AG04450 (cell line): Measurements from ENCODE around the gene MED12. TPM values are rescaled to one million over a fixed set of nuclear protein-coding genes. Genes with fewer than 3 reads are reported as not detected.

Experiments used
- CTCF ChIA-PET: fragments of 300-600, 350-600 bp; formaldehyde crosslinking; extraction: SDS; loops from one replicate; lab custom pipeline; 2022; ENCODE audit warnings: antibody characterized with exemption, inconsistent platforms; lab: Charles Lee
- POLR2A ChIA-PET: fragments of 350-600 bp; formaldehyde crosslinking; extraction: SDS; loops from one replicate; lab custom pipeline; 2021; ENCODE audit warnings: antibody characterized with exemption, inconsistent platforms; lab: Yijun Ruan, JAX
- DNase-seq: peaks from one replicate; pipeline ENCODE4 v3.0.0-alpha.2; 2011; ENCODE audit warnings: low read depth, low spot score
- H3K27ac ChIP-seq: one replicate; pipeline ENCODE4 v1.5.1; 2012; ENCODE audit warnings: low read depth, low read length, control low read depth
- H3K27me3 ChIP-seq: one replicate; pipeline ENCODE4 v1.6.0; 2012; ENCODE audit warnings: low read length; ENCODE audit not compliant: control insufficient read depth, insufficient read depth
- H3K4me3 ChIP-seq: 2 replicates; pipeline ENCODE4 v1.5.1; 2011; ENCODE audit warnings: mild to moderate bottlenecking, low read depth, low read length, control low read depth
- H3K9me3 ChIP-seq: 2 replicates; pipeline ENCODE4 v1.5.1; 2012; ENCODE audit warnings: low read length; ENCODE audit not compliant: control insufficient read depth, insufficient read depth
- CTCF ChIP-seq: IDR thresholded peaks from 2 replicates; pipeline ENCODE4 v1.5.1; 2011; ENCODE audit warnings: low read depth, low read length, control low read depth, inconsistent platforms
- polyA plus RNA-seq: library from polyadenylated mRNA; depleted of rRNA; stranded (reverse); fragments of >200 nt; gene quantifications from 2 replicates; pipeline ENCODE4 v1.2.3, GENCODE V29; 2011

The MED12 gene
- polyA plus RNA-seq, 1 experiment = 12.7 TPM

GRCh38 chrX:71100581-71101505 is 17.6 kb upstream of the MED12 start:
- no peak for TF ChIP-seq CTCF
- Histone ChIP-seq H3K4me3 (no peak overlapping the region), H3K27ac (no peak overlapping the region), H3K9me3 (no peaks in the 10 kb centered on the region), H3K27me3 (peaks cover 2% of the 10 kb centered on the region)
- no peak for DNase-seq
- ChIA-PET POLR2A (no interaction called here), CTCF (interaction anchor here (1.4 kb wide), 1 partner anchor 28 kb away, joined by 3 read pairs; no protein-coding TSS in a partner anchor)

- peaks cover 2% of the 10 kb centered on the region for H3K27me3 ChIP-seq
- H3K4me3 ChIP-seq = no peak overlapping the region
- TF ChIP-seq CTCF = no peak
- POLR2A ChIA-PET = no interaction called here
- H3K9me3 ChIP-seq = no peaks in the 10 kb centered on the region
- DNase-seq = no peak
- H3K27ac ChIP-seq = no peak overlapping the region
- CTCF ChIA-PET = interaction anchor here (1.4 kb wide), 1 partner anchor 27 kb away, joined by 3 read pairs; no protein-coding TSS in a partner anchor
Measured at GRCh38 chrX:71102292-71102691, 16.1 kb upstream of the MED12 start.

- Histone ChIP-seq H3K9me3 (no peaks in the 10 kb centered on the region), H3K27ac (no peak overlapping the region), H3K27me3 (peaks cover 2% of the 10 kb centered on the region), H3K4me3 (no peak overlapping the region)
- ChIA-PET CTCF (no interaction called here), POLR2A (no interaction called here)
- DNase-seq = no peak
- no peak for TF ChIP-seq CTCF
Measured at GRCh38 chrX:71103110-71103983, 15.0 kb upstream of the MED12 start.

- Histone ChIP-seq H3K27ac (no peak overlapping the region), H3K9me3 (no peaks in the 10 kb centered on the region), H3K4me3 (no peak overlapping the region), H3K27me3 (peaks cover 2% of the 10 kb centered on the region)
- CTCF ChIA-PET = interaction anchor here (0.6 kb wide), 1 partner anchor 21 kb away, joined by 3 read pairs; no protein-coding TSS in a partner anchor
- DNase-seq = no peak
- no peak for TF ChIP-seq CTCF
- POLR2A ChIA-PET = interaction anchor here (0.6 kb wide), 1 partner anchor 135 kb away, joined by 4 read pairs; no protein-coding TSS in a partner anchor
Measured at GRCh38 chrX:71105628-71106027, 12.8 kb upstream of the MED12 start.
